Left ventricle myocardium inferior (tissue), 1 donor: ENCODE measurements around the gene TMEM232. TPM values are rescaled to one million over a fixed set of nuclear protein-coding genes. Genes with fewer than 3 reads are reported as not detected.
"Not testable (repeated sequence)": the region's sequence is repeated elsewhere in the genome, so short reads cannot be mapped to it uniquely, and the experiment has no call there.

Experiments
- DNase-seq: peaks from one replicate; pipeline ENCODE4 v3.0.0-alpha.2; 2020
- H3K27ac ChIP-seq: fragments of 200-600 bp; replicated peaks from 2 replicates; pipeline ENCODE4 v1.8.0; 2021
- H3K27me3 ChIP-seq: fragments of 200-600 bp; 2 replicates; pipeline ENCODE4 v1.8.0; 2021; ENCODE audit warnings: low read depth
- H3K36me3 ChIP-seq: fragments of 200-600 bp; 2 replicates; pipeline ENCODE4 v1.8.0; 2021
- H3K4me1 ChIP-seq: fragments of 200-600 bp; 2 replicates; pipeline ENCODE4 v1.8.0; 2021
- H3K4me3 ChIP-seq: fragments of 200-600 bp; 2 replicates; pipeline ENCODE4 v1.8.0; 2021; ENCODE audit warnings: mild to moderate bottlenecking, moderate library complexity
- H3K9me3 ChIP-seq: fragments of 200-600 bp; replicated peaks from 2 replicates; pipeline ENCODE4 v1.8.0; 2021
- CTCF ChIP-seq: fragments of 200-600 bp; IDR thresholded peaks from 2 replicates; pipeline ENCODE4 v1.8.0; 2021; ENCODE audit warnings: antibody characterized with exemption, mild to moderate bottlenecking, borderline replicate concordance
- intact Hi-C: fragments of 100-400 bp; cut with micrococcal nuclease; formaldehyde crosslinking; loops from one replicate; pipeline ENCODE4 v1.11.0; 2022
- total RNA-seq: library from RNA; stranded (reverse); fragmentation: NEBNext Ultra II Directional; extraction: Animal tissue kit (Norgen Biotek cat#: 25700); gene quantifications from one replicate; pipeline ENCODE4 v1.2.1, GENCODE V29; 2021
- donor health status: DM: no; HTN: yes; CAD: no; lungs with severe emphysema.

The TMEM232 gene
- total RNA-seq, 1 donor from 2014 or later, result 3.6 TPM

DNA sequence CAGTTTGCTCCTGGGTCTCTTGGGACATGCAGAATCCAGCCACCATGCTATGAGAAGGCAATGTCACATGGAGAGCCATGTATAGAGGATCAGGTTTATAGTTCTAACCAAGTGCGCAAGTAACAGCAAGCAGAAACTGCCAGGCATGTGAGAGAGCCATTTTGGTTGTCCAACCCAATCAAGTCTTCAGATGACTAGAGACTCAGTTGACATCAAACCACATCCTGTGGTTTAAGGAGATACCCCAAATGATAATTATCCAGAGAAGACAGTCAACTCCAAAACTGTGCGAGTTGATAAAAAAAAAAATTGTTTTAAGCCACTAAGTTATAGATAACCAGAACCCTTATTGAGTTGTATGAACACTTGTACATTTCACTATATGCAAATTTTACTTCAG, 40.2 kb downstream of the TMEM232 start:
- TF ChIP-seq CTCF, result no peak
- H3K4me1 ChIP-seq, result no peaks in the 10 kb centered on the region
- intact Hi-C loops, result no loop called here
- H3K27me3 ChIP-seq, result no peaks in the 10 kb centered on the region
- H3K9me3 ChIP-seq, result no peaks in the 10 kb centered on the region
- DNase-seq, result no peak
- no peaks in the 10 kb centered on the region for H3K36me3 ChIP-seq
- H3K4me3 ChIP-seq, result no peak overlapping the region
- no peak overlapping the region for H3K27ac ChIP-seq

- Histone ChIP-seq H3K4me1 (no peaks in the 10 kb centered on the region), H3K36me3 (no peaks in the 10 kb centered on the region), H3K27ac (no peak overlapping the region), H3K4me3 (no peak overlapping the region), H3K9me3 (no peaks in the 10 kb centered on the region), H3K27me3 (no peaks in the 10 kb centered on the region)
- intact Hi-C loops, result no loop called here
- no peak for TF ChIP-seq CTCF
- no peak for DNase-seq
Observed at GRCh38 chr5:110681953-110682352, 44.5 kb downstream of the TMEM232 start.

DNA sequence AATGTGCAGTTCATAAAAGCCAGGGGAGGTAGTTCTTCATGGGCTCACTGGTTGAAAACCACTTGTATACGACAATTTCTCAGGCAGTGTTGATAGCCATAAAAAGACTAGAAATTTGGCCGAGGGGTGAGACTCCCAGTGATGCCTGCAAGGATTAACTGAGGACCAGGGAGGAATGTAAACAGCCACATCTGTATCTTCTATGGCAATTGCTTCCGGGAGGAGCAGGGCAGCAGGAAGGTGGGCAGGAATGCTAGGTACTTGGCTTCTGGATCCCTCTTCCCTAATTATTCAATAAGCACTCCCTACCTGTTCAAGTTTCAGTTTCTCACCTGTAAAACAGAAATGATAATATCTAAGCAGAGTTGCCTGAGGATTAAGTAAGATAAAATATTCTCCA, 45.4 kb downstream of the TMEM232 start:
- TF ChIP-seq CTCF, result no peak

DNA sequence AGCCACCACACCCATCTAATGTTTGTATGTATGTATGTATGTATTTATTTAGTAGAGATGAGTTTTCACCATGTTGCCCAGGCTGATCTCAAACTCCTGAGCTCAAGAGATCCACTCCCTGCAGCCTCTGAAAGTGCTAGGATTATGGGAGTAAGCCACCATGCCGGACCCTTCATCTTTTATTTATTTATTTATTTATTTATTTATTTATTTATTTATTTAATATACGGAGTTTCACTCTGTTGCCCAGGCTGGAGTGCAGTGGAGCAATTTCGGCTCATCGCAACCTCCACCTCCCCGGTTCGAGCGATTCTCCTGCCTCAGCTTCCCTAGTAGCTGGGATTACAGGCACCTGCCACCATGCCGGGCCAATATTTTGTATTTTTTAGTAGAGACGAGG, 49.9 kb downstream of the TMEM232 start:
- H3K4me3 ChIP-seq, H3K36me3 ChIP-seq, H3K4me1 ChIP-seq, DNase-seq, H3K27me3 ChIP-seq, H3K9me3 ChIP-seq, H3K27ac ChIP-seq, intact Hi-C loops: not testable (repeated sequence)

More for the DNA sequence above, 45.4 kb downstream of the TMEM232 start:
- Histone ChIP-seq H3K27me3 (no peaks in the 10 kb centered on the region), H3K27ac (no peak overlapping the region), H3K4me1 (no peaks in the 10 kb centered on the region), H3K36me3 (no peaks in the 10 kb centered on the region), H3K9me3 (no peaks in the 10 kb centered on the region), H3K4me3 (no peak overlapping the region)
- intact Hi-C loops, result no loop called here
- DNase-seq, result no peak

GRCh38 chr5:110665184-110665726, 61.2 kb downstream of the TMEM232 start:
- no peak overlapping the region for H3K4me3 ChIP-seq

GRCh38 chr5:110663525-110663924, 62.9 kb downstream of the TMEM232 start:
- DNase-seq, result no peak
- H3K27ac ChIP-seq, result no peak overlapping the region
- TF ChIP-seq CTCF, result no peak
- no peaks in the 10 kb centered on the region for H3K27me3 ChIP-seq
- no peaks in the 10 kb centered on the region for H3K9me3 ChIP-seq
- H3K4me1 ChIP-seq, result no peaks in the 10 kb centered on the region
- intact Hi-C loops, result no loop called here
- H3K4me3 ChIP-seq, result no peak overlapping the region
- H3K36me3 ChIP-seq, result no peaks in the 10 kb centered on the region

More at GRCh38 chr5:110665184-110665726, 61.2 kb downstream of the TMEM232 start:
- Histone ChIP-seq H3K36me3 (no peaks in the 10 kb centered on the region), H3K27me3 (no peaks in the 10 kb centered on the region), H3K27ac (no peak overlapping the region), H3K9me3 (no peaks in the 10 kb centered on the region), H3K4me1 (no peaks in the 10 kb centered on the region)
- no peak for TF ChIP-seq CTCF
- intact Hi-C loops, result no loop called here
- DNase-seq, result no peak
